Measurements from ENCODE around the gene MEGF11. TPM values are rescaled to one million over a fixed set of nuclear protein-coding genes. Genes with fewer than 3 reads are reported as not detected.
A peak's percentile ranks its signal among the peaks of the same experiment; 100 is the strongest.

The MEGF11 gene
- total RNA-seq, 2 experiments from 2014 or later = 3.3 to 6.8 TPM

- no peak for DNase-seq (ENCODE audit: low spot score)
- Histone ChIP-seq H3K9me3 (ENCODE audit: low read length) (no peaks in the 10 kb centered on the region), H3K79me2 (ENCODE audit: insufficient read depth, low read depth, low read length) (no peaks in the 10 kb centered on the region), H2AFZ (ENCODE audit: low read length) (no peak overlapping the region), H3K27ac (ENCODE audit: low read depth, low read length, poor library complexity, severe bottlenecking) (no peak overlapping the region), H4K20me1 (ENCODE audit: insufficient read depth, low read length) (no peaks in the 10 kb centered on the region), H3K4me2 (ENCODE audit: low read length) (no peak overlapping the region), H3K9me2 (ENCODE audit: insufficient read depth, low read length) (no peaks in the 10 kb centered on the region), H3K4me3 (ENCODE audit: low read depth, low read length, poor library complexity, severe bottlenecking) (no peak overlapping the region), H3K4me1 (ENCODE audit: insufficient read depth, low read length, poor library complexity, severe bottlenecking) (no peaks in the 10 kb centered on the region), H3K36me3 (ENCODE audit: insufficient read depth, low read length) (no peaks in the 10 kb centered on the region)
- ChIA-PET CTCF (ENCODE audit: unreplicated experiment) (interaction anchor here (0.6 kb wide), 1 partner anchor 9 kb away, joined by 3 read pairs; no protein-coding TSS in a partner anchor), POLR2A (no interaction called here)
- no TSS peak for BruUV-seq (replicated peaks)
- no peak for TF ChIP-seq EZH2phosphoT487 (IDR thresholded peaks at IDR 0.05; ENCODE audit: borderline replicate concordance, low read depth, low read length)
- 0 out of 2 replicates have a peak, but pooled peaks have one; percentile 12 for TF ChIP-seq CTCF (conservative IDR thresholded peaks at IDR 0.05; ENCODE audit: low read length)
- intact Hi-C loops (cut with micrococcal nuclease; ENCODE audit: unreplicated experiment) = no loop called here
Observed at GRCh38 chr15:66025972-66026371, 227.6 kb downstream of the MEGF11 start.

GRCh38 chr15:66025015-66025452 is 228.5 kb downstream of the MEGF11 start:
- Histone ChIP-seq H3K9me3 (ENCODE audit: low read length) (no peaks in the 10 kb centered on the region), H3K9me2 (ENCODE audit: insufficient read depth, low read length) (no peaks in the 10 kb centered on the region), H4K20me1 (ENCODE audit: insufficient read depth, low read length) (no peaks in the 10 kb centered on the region), H3K4me3 (ENCODE audit: low read depth, low read length, poor library complexity, severe bottlenecking) (no peak overlapping the region), H3K4me1 (ENCODE audit: insufficient read depth, low read length, poor library complexity, severe bottlenecking) (no peaks in the 10 kb centered on the region), H2AFZ (ENCODE audit: low read length) (no peak overlapping the region), H3K27ac (ENCODE audit: low read depth, low read length, poor library complexity, severe bottlenecking) (no peak overlapping the region), H3K79me2 (ENCODE audit: insufficient read depth, low read depth, low read length) (no peaks in the 10 kb centered on the region), H3K36me3 (ENCODE audit: insufficient read depth, low read length) (no peaks in the 10 kb centered on the region), H3K4me2 (ENCODE audit: low read length) (no peak overlapping the region)
- POLR2A ChIA-PET = no interaction called here
- TF ChIP-seq EZH2phosphoT487 (IDR thresholded peaks at IDR 0.05; ENCODE audit: borderline replicate concordance, low read depth, low read length) (no peak), CTCF (conservative IDR thresholded peaks at IDR 0.05; ENCODE audit: low read length) (no peak)
- no TSS peak for BruUV-seq (replicated peaks)
- CTCF ChIA-PET (ENCODE audit: unreplicated experiment) = no interaction called here
- DNase-seq (ENCODE audit: low spot score) = no peak
- intact Hi-C loops (cut with micrococcal nuclease; ENCODE audit: unreplicated experiment) = no loop called here

- no peak overlapping the region for H3K4me2 ChIP-seq (ENCODE audit: low read length)
- no peak for DNase-seq (ENCODE audit: low spot score)
- H3K4me1 ChIP-seq (ENCODE audit: insufficient read depth, low read length, poor library complexity, severe bottlenecking) = no peaks in the 10 kb centered on the region
- H4K20me1 ChIP-seq (ENCODE audit: insufficient read depth, low read length) = no peaks in the 10 kb centered on the region
- CTCF ChIA-PET (ENCODE audit: unreplicated experiment) = no interaction called here
- no peak overlapping the region for H3K4me3 ChIP-seq (ENCODE audit: low read depth, low read length, poor library complexity, severe bottlenecking)
- no peaks in the 10 kb centered on the region for H3K9me3 ChIP-seq (ENCODE audit: low read length)
- POLR2A ChIA-PET = no interaction called here
- no peaks in the 10 kb centered on the region for H3K79me2 ChIP-seq (ENCODE audit: insufficient read depth, low read depth, low read length)
- H3K36me3 ChIP-seq (ENCODE audit: insufficient read depth, low read length) = no peaks in the 10 kb centered on the region
- H3K9me2 ChIP-seq (ENCODE audit: insufficient read depth, low read length) = no peaks in the 10 kb centered on the region
- H2AFZ ChIP-seq (ENCODE audit: low read length) = no peak overlapping the region
- BruUV-seq (replicated peaks) = no TSS peak
- TF ChIP-seq EZH2phosphoT487 (IDR thresholded peaks at IDR 0.05; ENCODE audit: borderline replicate concordance, low read depth, low read length) = no peak
- no peak for TF ChIP-seq CTCF (conservative IDR thresholded peaks at IDR 0.05; ENCODE audit: low read length)
- H3K27ac ChIP-seq (ENCODE audit: low read depth, low read length, poor library complexity, severe bottlenecking) = no peak overlapping the region
- intact Hi-C loops (cut with micrococcal nuclease; ENCODE audit: unreplicated experiment) = no loop called here
Observed at GRCh38 chr15:66024116-66024515, 229.4 kb downstream of the MEGF11 start.
